HepG2 (cell line): ENCODE results near the gene ABCG8. TPM values are rescaled to one million over a fixed set of nuclear protein-coding genes. Genes with fewer than 3 reads are reported as not detected.

Source experiments
- ATAC-seq: fragments of 200-7000 bp; cut with Tn5 transposase; 3 replicates; pipeline ENCODE4 v1.9.1; 2020; ENCODE audit warnings: mild to moderate bottlenecking, moderate library complexity
- BruUV-seq: library from RNA; stranded (reverse); fragments of 400-500 nt; replicated peaks from 2 replicates; lab custom pipeline; 2021; lab: Mats Ljungman, UMichigan
- CTCF ChIA-PET: fragments of 300-600 bp; formaldehyde crosslinking; extraction: SDS; loops from one replicate; lab custom pipeline; 2021; ENCODE audit warnings: low total read pairs, inconsistent platforms, low intra/inter-chr PET ratio; lab: Yijun Ruan, JAX
- POLR2A ChIA-PET: fragments of 350-600 bp; sonication (Branson Sonifier 250); formaldehyde crosslinking; loops from one replicate; lab custom pipeline; 2020; ENCODE audit warnings: antibody characterized with exemption, inconsistent platforms; lab: Yijun Ruan, JAX
- DNase-seq: peaks from one replicate; pipeline ENCODE4 v3.0.0-alpha.2; 2015; ENCODE audit warnings: low spot score
- FAIRE-seq: peaks from 3 replicates; lab custom pipeline; 2011; peaks lifted over from hg19 to GRCh38; lab: Jason Lieb, UNC
- H2AFZ ChIP-seq: one replicate; pipeline ENCODE4 v1.6.1; 2011; ENCODE audit warnings: low read length, inconsistent platforms
- H3K27ac ChIP-seq: fragments of 300-600 bp; 3 replicates; pipeline ENCODE4 v1.8.0; 2011; ENCODE audit warnings: mixed run types, mild to moderate bottlenecking, mixed read lengths, low read length, inconsistent platforms; ENCODE audit not compliant: insufficient read depth; ENCODE audit errors: extremely low read length
- H3K27me3 ChIP-seq, 2 experiments: fragments of 200-600 bp in 1 of 2; 2 replicates in 1 of 2; 3 replicates in 1 of 2; pipeline versions ENCODE4 v1.6.0 to v1.8.0; 2011; ENCODE audit warnings: low read length in 2 of 2, mild to moderate bottlenecking in 2 of 2, moderate library complexity in 2 of 2, inconsistent platforms in 1 of 2; ENCODE audit not compliant: insufficient read depth in 2 of 2, control insufficient read depth in 1 of 2
- H3K36me3 ChIP-seq, 2 experiments: fragments of 200-600 bp in 1 of 2; replicated peaks in 1 of 2; 2 replicates in 1 of 2; 3 replicates in 1 of 2; pipeline versions ENCODE4 v1.5.1 to v1.8.0; 2011; ENCODE audit warnings: low read length in 2 of 2, inconsistent platforms in 1 of 2; ENCODE audit not compliant: insufficient read depth in 2 of 2, control insufficient read depth in 1 of 2
- H3K4me1 ChIP-seq: 2 replicates; pipeline ENCODE4 v1.5.1; 2012; ENCODE audit warnings: low read length, inconsistent platforms; ENCODE audit not compliant: insufficient read depth
- H3K4me2 ChIP-seq: 2 replicates; pipeline ENCODE4 v1.6.0; 2011; ENCODE audit warnings: low read depth, low read length, inconsistent platforms
- H3K4me3 ChIP-seq, 3 experiments: fragments of 200-600 bp in 1 of 3; sonication (generic), shearing (Covaris generic) in 1 of 3; replicated peaks in 1 of 3; 2 replicates each; pipeline ENCODE4 v1.5.1; 2011 to 2016; ENCODE audit warnings: low read length in 3 of 3, inconsistent platforms in 2 of 3, low read depth in 2 of 3, mild to moderate bottlenecking in 2 of 3, control low read depth in 1 of 3, mixed read lengths in 1 of 3; ENCODE audit not compliant: insufficient read depth in 1 of 3
- H3K79me2 ChIP-seq: one replicate; pipeline ENCODE4 v1.6.1; 2011; ENCODE audit warnings: low read length, inconsistent platforms; ENCODE audit not compliant: insufficient read depth
- H3K9ac ChIP-seq: 2 replicates; pipeline ENCODE4 v1.6.0; 2011; ENCODE audit warnings: mild to moderate bottlenecking, low read depth, low read length, inconsistent platforms; ENCODE audit not compliant: insufficient read depth
- H3K9me3 ChIP-seq: 2 replicates; pipeline ENCODE4 v1.5.1; 2012; ENCODE audit warnings: mild to moderate bottlenecking, low read length
- H4K20me1 ChIP-seq: 2 replicates; pipeline ENCODE4 v1.6.0; 2011; ENCODE audit warnings: inconsistent platforms, mild to moderate bottlenecking, low read length, moderate library complexity; ENCODE audit not compliant: insufficient read depth
- CAMTA2 ChIP-seq: sonication (generic); formaldehyde crosslinking; IDR thresholded peaks from 2 replicates; pipeline ENCODE4 v1.4.0; 2020; ENCODE audit warnings: mild to moderate bottlenecking, missing genetic modification reagents, borderline replicate concordance
- CEBPB ChIP-seq: IDR thresholded peaks from 2 replicates; pipeline ENCODE4 v1.6.1; 2011; ENCODE audit warnings: low read depth, low read length, improper control_type of control experiment, borderline replicate concordance
- GATAD1 ChIP-seq: IDR thresholded peaks from 2 replicates; pipeline ENCODE4 v1.6.1; 2016; ENCODE audit warnings: missing genetic modification reagents, missing compliant biosample characterization
- MAFF ChIP-seq: IDR thresholded peaks from 2 replicates; pipeline ENCODE4 v1.6.1; 2011; ENCODE audit warnings: low read depth, low read length, improper control_type of control experiment
- MEIS1 ChIP-seq: sonication (generic); formaldehyde crosslinking; IDR thresholded peaks from 2 replicates; pipeline ENCODE4 v1.9.0; 2021; ENCODE audit warnings: mild to moderate bottlenecking, missing genetic modification reagents, moderate library complexity, borderline replicate concordance
- MZF1 ChIP-seq: sonication (generic); formaldehyde crosslinking; IDR thresholded peaks from 2 replicates; pipeline ENCODE4 v1.8.1; 2023; ENCODE audit warnings: mild to moderate bottlenecking, missing genetic modification reagents, borderline replicate concordance
- RBFOX2 ChIP-seq: fragments of 200-400 bp; formaldehyde crosslinking; IDR thresholded peaks from 2 replicates; pipeline ENCODE4 v1.6.1; 2017; ENCODE audit warnings: low read depth, mild to moderate bottlenecking, low read length
- RORA ChIP-seq: sonication (generic); formaldehyde crosslinking; IDR thresholded peaks from 2 replicates; pipeline ENCODE4 v1.5.0; 2020; ENCODE audit warnings: mild to moderate bottlenecking, missing genetic modification reagents, moderate library complexity
- SMYD3 ChIP-seq: sonication (generic); formaldehyde crosslinking; IDR thresholded peaks from 2 replicates; pipeline ENCODE4 v1.8.1; 2023; ENCODE audit warnings: mild to moderate bottlenecking, missing genetic modification reagents
- SOX6 ChIP-seq, 2 experiments: fragments of 450-650 bp in 1 of 2; sonication (generic) in 1 of 2; formaldehyde crosslinking in 1 of 2; IDR thresholded peaks; 2 replicates each; pipeline versions ENCODE4 v1.4.0 to v1.6.1; 2017 to 2020; ENCODE audit warnings: antibody characterized with exemption in 1 of 2, mild to moderate bottlenecking in 1 of 2, missing genetic modification reagents in 1 of 2
- YEATS4 ChIP-seq: sonication (generic); formaldehyde crosslinking; IDR thresholded peaks from 2 replicates; pipeline ENCODE4 v1.4.0; 2020; ENCODE audit warnings: missing genetic modification reagents, borderline replicate concordance
- ZFYVE20 ChIP-seq: sonication (generic); formaldehyde crosslinking; IDR thresholded peaks from 2 replicates; pipeline ENCODE4 v1.8.0; 2023; ENCODE audit warnings: low read depth, mild to moderate bottlenecking, moderate library complexity, missing genetic modification reagents, borderline replicate concordance
- ZNF264 ChIP-seq: sonication (generic); formaldehyde crosslinking; IDR thresholded peaks from 2 replicates; pipeline ENCODE4 v1.4.0; 2020; ENCODE audit warnings: missing genetic modification reagents
- ZNF724P ChIP-seq: sonication (generic); formaldehyde crosslinking; IDR thresholded peaks from 2 replicates; pipeline ENCODE4 v1.8.0; 2022; ENCODE audit warnings: missing genetic modification reagents, borderline replicate concordance
- ZNF749 ChIP-seq: sonication (generic); formaldehyde crosslinking; IDR thresholded peaks from 2 replicates; pipeline ENCODE4 v1.8.0; 2022; ENCODE audit warnings: mild to moderate bottlenecking, missing genetic modification reagents, moderate library complexity, borderline replicate concordance
- WGBS: methylation state at CpG from one replicate; pipeline ENCODE4 v1.1.6; 2017; ENCODE audit warnings: low lambda C conversion rate; 5-methylcytosine and 5-hydroxymethylcytosine counted together
- in situ Hi-C: cut with HindIII; loops from 2 replicates; pipeline ENCODE4 v1.10.0; 2017; ENCODE audit warnings: low pct_unique_long_range_greater_than_20kb; ENCODE audit not compliant: extremely low pct_ligation_motif_present
- intact Hi-C: fragments of 100-400 bp; cut with micrococcal nuclease; formaldehyde crosslinking; loops from one replicate; pipeline ENCODE4 v1.10.0; 2022; ENCODE audit not compliant: unreplicated experiment
- polyA plus RNA-seq, 8 experiments: library from polyadenylated mRNA; depleted of rRNA in 3 of 8; stranded (reverse) in 7 of 8; unstranded in 1 of 8; fragments of >200 nt; fragmentation: Illumina TruSeq in 4 of 8; extraction: Trizol in 4 of 8; gene quantifications; 2 replicates each; pipeline versions ENCODE4 v1.2.1 to v1.2.3, GENCODE V29; 2011 to 2016; ENCODE audit warnings: low read depth in 4 of 8, missing spikeins in 1 of 8, mixed read lengths in 1 of 8; ENCODE audit not compliant: insufficient read depth in 1 of 8
- total RNA-seq, 5 experiments: library from RNA; depleted of rRNA; stranded (reverse); fragments of >200 nt; fragmentation: Illumina TruSeq; extraction: Trizol; gene quantifications; 2 replicates each; pipeline ENCODE4 v1.2.3, GENCODE V29; 2016; ENCODE audit warnings: low read depth in 1 of 5
- TF ChIP-seq, protein P1 (sequence below): sonication (generic); formaldehyde crosslinking; IDR thresholded peaks from 2 replicates; pipeline ENCODE4 v1.5.1; 2020; ENCODE audit warnings: mild to moderate bottlenecking, missing genetic modification reagents, borderline replicate concordance

ABCG8 gene
- total and polyA plus RNA-seq, 2 of the 13 experiments (the other 11 are each of a cell fraction or from before 2014, with no cell fraction given), result 8.1 to 8.8 TPM

DNA sequence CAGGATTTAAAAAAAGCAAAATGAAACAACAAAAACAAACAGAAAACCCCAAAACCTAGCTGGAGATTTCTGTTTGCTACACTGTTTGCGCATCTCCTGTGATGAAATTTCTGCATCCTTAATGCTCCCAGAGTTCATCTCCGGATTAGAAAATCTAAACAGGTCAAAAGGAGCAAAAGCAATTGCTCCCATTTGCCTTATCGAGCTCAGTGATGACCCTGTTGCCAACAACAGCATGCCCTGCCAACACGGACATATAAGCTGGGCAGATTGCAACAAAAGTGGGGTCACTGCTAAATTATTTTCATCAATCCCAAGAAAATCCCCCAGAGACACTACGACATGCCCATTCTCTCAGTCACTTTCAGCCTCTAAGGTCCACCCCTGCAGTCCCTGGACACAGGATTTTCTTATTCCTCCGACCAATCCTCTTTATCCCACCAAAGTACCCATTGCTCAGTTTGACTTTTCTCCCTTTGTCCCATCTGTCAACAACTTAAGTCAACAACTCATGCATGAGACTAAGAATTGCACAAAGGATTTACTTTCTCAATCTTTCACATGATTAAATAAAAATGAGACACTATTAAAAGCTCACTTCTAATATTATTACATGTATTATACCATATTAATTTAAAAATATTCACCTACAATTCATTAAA lies 67.8 kb downstream of the ABCG8 start:
- ChIA-PET CTCF (interaction anchor here (0.7 kb wide), 1 partner anchor 20 kb away, joined by 3 read pairs; no protein-coding TSS in a partner anchor), POLR2A (no interaction called here)
- peaks cover 3% of the 10 kb centered on the region for H3K79me2 ChIP-seq
- DNase-seq (peak; percentile 19), FAIRE-seq (no peak), ATAC-seq (peak; percentile 41; the same call in 2 of the 3 replicates)
- no peaks in the 10 kb centered on the region for H3K27me3 ChIP-seq
- intact Hi-C loops, result no loop called here
- H3K4me3 ChIP-seq, result no peak overlapping the region
- 89% methylated on average over 6 of the region's 6 CpGs for WGBS
- no peaks in the 10 kb centered on the region for H3K9me3 ChIP-seq
- H3K9ac ChIP-seq, result no peak overlapping the region
- in situ Hi-C loops, result no loop called here
- no peak overlapping the region for H3K4me2 ChIP-seq
- BruUV-seq, result no TSS peak
- no peak overlapping the region for H2AFZ ChIP-seq
- H3K27ac ChIP-seq, result no peak overlapping the region
- H3K36me3 ChIP-seq, result peaks cover 17 to 47% of the 10 kb centered on the region in 2 experiments
- H3K4me1 ChIP-seq, result peaks cover 18% of the 10 kb centered on the region
- H4K20me1 ChIP-seq, result no peaks in the 10 kb centered on the region
- TF ChIP-seq RBFOX2 (no peak), SOX6 (IDR thresholded peaks at IDR 0.05) (no peak), SOX6 (CRISPR knock-in tag; IDR thresholded peaks at IDR 0.05) (peak; percentile 25; the same call in 1 of the 2 replicates), MAFF (no peak), CEBPB (no peak), MZF1 (CRISPR knock-in tag) (no peak), RORA (no peak), ZFYVE20 (CRISPR knock-in tag) (no peak), SMYD3 (CRISPR knock-in tag) (no peak), GATAD1 (no peak), MEIS1 (CRISPR knock-in tag) (no peak), CAMTA2 (CRISPR knock-in tag) (no peak), ZNF749 (CRISPR knock-in tag) (no peak), ZNF724P (CRISPR knock-in tag) (no peak), ZNF264 (CRISPR knock-in tag) (no peak), YEATS4 (CRISPR knock-in tag) (no peak)
- TF ChIP-seq, protein P1, sequence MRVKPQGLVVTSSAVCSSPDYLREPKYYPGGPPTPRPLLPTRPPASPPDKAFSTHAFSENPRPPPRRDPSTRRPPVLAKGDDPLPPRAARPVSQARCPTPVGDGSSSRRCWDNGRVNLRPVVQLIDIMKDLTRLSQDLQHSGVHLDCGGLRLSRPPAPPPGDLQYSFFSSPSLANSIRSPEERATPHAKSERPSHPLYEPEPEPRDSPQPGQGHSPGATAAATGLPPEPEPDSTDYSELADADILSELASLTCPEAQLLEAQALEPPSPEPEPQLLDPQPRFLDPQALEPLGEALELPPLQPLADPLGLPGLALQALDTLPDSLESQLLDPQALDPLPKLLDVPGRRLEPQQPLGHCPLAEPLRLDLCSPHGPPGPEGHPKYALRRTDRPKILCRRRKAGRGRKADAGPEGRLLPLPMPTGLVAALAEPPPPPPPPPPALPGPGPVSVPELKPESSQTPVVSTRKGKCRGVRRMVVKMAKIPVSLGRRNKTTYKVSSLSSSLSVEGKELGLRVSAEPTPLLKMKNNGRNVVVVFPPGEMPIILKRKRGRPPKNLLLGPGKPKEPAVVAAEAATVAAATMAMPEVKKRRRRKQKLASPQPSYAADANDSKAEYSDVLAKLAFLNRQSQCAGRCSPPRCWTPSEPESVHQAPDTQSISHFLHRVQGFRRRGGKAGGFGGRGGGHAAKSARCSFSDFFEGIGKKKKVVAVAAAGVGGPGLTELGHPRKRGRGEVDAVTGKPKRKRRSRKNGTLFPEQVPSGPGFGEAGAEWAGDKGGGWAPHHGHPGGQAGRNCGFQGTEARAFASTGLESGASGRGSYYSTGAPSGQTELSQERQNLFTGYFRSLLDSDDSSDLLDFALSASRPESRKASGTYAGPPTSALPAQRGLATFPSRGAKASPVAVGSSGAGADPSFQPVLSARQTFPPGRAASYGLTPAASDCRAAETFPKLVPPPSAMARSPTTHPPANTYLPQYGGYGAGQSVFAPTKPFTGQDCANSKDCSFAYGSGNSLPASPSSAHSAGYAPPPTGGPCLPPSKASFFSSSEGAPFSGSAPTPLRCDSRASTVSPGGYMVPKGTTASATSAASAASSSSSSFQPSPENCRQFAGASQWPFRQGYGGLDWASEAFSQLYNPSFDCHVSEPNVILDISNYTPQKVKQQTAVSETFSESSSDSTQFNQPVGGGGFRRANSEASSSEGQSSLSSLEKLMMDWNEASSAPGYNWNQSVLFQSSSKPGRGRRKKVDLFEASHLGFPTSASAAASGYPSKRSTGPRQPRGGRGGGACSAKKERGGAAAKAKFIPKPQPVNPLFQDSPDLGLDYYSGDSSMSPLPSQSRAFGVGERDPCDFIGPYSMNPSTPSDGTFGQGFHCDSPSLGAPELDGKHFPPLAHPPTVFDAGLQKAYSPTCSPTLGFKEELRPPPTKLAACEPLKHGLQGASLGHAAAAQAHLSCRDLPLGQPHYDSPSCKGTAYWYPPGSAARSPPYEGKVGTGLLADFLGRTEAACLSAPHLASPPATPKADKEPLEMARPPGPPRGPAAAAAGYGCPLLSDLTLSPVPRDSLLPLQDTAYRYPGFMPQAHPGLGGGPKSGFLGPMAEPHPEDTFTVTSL (CRISPR knock-in tag), result no peak
